Suppressor macrophage treated with lipopolysaccharide for 1 hour (primary cell): ENCODE data around the gene ANKRD63.

ENCODE experiments used
- DNase-seq, 3 donors: peaks; one replicate each; pipeline ENCODE4 v3.0.0-alpha.2; 2020 to 2022

ANKRD63 gene

DNA sequence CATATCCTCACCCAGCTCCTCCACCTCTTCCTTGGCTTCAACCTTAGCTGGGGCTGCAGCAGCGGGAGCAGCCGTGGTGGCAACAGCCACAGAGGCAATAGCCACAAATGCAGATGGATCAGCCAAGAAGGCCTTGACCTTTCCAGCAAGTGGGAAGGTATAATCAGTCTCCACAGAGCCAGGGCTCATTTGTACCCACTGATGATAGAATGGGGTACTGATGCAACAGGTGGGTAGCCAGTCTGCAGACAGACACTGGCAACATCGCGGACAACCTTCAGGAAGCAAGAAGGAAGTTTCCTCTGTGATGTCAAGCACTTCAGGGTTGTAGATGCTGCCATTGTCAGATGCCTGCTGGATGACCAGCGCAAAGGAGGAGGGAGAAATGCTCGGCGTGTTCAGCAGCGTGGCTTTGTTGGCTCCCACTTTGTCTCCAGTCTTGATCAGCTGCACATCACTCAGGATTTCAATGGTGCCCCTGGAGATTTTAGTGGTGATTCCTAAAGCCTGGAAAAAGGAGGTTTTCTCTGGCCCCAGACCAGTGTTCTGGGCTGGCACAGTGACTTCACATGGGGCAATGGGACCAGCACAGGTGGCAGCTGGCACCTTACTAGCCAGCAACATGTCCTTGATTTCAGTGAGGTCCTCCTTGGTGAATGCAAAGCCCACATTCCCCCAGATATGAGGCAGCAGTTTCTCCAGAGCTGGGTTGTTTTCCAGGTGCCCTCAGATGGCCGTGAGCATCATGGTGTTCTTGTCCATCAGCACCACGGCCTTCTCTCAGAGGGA is 29.7 kb upstream of the ANKRD63 start:
- DNase-seq, result no peak

GRCh38 chr15:40310993-40311392 is 28.1 kb upstream of the ANKRD63 start:
- no peak for DNase-seq

DNA sequence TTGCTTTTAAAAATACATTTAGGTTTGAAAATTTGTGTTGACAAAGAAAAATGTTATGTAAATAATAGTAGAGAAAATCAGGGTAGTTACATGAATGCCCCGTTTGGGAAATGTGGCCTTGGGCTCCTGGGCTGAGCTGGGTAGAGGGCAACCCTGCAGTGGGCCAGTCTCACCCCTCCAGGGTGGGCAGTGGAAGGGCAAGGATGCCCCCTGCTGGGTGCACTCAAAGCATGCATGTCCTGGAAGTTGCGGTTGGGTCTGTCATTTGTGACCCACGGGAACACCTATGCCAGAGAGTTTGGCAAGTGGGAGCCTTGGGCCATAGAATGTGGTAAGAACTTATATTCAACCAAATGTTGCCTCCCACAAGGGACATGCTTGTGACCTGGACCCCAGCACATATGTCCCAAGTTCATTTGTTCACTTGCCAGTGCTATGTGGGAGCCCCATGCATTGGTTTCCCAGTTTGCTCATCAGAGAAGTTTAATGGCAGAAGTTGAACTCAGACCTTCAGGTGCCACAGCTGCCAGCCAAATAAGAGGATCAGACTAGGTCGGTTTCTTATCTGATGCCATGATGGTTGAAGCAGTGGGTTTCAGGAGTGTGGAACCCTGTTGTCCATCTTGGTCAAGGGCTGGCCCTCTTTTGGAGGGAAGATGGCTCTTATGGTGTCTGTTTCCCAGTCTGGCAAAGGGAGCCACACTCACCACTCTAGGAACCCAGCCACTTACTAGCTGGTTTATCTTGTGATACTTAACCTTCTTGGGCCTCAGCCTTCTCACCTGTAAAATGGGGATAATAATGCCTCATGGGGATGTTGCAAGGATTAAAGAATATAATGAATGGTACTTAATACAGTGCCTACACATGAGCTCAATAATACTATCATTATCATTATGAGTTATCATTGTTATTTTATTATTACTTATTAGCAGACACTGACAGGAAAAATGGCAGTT is 27.4 kb upstream of the ANKRD63 start:
- DNase-seq, result peak; percentile 76 to 83 (median 77)

DNA sequence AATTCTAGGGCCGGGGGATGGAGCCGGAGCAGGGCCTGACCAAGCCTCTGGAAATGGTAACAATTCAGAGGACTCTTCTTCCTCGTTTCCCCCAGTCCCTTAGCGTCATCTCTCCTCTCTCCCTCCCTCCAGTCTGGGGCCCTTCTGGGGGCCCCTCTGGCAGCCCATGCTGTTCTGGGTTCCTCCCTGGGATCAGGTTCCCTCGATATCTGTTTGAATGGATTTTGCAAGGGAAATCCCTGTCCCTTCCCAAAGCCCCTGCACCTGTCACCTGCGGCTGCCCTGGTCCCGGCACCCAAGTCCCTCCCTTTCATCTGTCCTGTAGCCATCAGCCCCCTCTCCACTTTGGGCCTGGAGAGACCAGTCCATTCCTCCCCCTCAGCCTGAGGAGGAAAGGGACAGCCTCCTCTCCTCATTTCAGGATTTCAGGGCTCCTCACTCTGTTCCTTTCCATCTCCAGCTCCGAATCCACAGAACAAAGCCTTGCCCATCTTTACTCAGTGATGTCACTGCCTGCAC is 26.5 kb upstream of the ANKRD63 start:
- DNase-seq, result no peak

DNA sequence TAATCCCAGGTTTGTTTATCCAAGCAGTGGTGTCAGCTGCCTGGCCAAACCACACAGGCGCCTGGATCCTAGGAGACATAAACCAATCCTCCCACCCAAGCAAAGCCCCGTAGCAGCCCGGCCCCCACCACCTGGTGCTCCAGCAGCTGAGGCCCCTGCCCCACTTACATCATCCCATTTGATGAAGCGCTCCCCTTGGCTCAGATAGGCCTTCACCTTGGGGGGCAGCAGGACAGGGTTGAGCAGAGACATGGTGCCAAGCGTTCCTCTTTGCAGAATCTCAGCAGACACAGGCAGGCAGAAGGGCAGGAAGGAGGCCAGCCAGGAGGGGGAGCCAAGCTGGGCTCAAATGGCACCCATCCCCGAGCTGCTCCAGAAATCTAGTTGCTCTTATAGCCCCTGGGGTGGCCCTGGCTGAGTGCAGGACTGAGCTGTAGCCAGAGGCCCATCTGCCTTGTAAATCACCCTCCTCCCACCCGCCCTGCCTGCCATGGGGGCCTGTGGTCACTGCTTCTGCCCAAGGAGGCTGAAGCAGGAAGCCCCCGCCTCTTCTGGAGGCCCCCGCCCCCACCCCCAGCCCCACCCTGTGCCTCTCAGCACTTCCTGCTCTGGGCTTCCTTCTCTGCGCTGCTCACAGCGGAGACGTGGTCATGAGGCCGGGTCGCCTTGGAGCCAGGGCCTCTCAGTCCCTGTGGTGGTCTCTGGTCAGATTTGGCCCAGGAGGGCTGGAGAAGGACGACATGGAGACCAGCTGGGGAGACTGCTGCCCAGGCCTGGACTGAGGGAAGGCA is 24.8 kb upstream of the ANKRD63 start, which contains the start of gene PLCB2:
PLCB2 (minus strand) TSS at position 515 of the 791 bp plus-strand sequence; CDS start at position 252, 263 bp downstream.
- DNase-seq, result peak; percentile 72 to 84 (median 75)

GRCh38 chr15:40306908-40307307 is 24.0 kb upstream of the ANKRD63 start:
- DNase-seq, result peak in 1 of 3 donors; percentile 36

DNA sequence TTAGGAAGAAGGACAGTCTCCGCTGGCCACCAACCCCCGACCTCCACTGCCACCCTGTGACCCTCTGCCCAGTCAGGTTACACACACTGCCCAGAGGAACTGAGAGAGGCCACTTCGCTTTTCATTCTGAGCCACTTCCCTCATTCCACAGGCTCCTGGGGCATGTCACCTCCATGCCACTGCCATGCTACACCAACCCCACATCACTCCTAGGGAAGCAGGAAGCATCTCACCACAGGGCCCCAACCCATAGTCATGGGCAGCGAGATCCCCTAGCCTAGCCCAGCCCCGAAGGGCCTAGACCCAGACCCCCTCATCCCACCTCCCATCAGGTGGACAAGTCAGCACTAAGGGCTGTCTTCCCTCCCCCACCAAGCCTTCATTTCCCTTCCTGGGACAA is 23.5 kb upstream of the ANKRD63 start:
- peak; percentile 48 to 58 (median 56) for DNase-seq

DNA sequence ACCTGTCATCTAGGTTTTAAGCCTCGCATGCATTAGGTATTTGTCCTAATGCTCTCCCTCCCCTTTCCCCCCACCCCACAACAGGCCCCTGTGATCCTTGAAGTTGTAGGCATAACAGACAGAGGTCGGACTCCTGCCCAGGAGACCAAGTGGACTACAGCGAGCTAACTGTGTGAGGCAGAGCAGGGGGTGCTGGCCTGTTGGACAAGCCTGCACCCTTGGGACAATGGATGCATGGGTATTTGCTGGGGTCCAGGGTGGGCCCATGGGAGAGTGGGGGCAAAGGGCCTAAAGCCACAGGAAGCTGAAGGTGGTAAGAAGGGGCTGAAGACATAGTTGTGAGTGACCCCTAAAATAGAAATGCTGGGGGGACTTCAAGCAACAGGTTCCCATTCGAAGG is 22.4 kb upstream of the ANKRD63 start:
- no peak for DNase-seq

DNA sequence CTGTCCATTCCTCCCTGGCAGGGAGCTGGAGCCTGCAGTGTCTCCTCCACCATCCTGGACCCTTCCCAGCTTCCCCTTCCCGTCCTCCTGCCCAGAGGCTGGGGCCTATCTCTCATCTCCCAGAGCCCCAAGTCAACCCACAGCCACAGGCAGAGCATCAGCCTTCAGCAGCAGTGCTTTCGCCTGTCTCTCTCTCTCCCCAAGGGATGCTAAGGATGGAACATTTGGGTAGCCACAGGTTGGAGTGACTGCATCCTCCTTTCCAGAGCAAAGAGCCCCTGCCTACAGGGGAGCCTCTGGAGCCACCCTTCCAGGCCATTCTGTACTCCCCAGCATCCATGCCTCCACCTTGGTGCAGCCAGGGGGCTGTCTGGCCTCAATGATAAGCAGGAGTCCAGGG is 20.7 kb upstream of the ANKRD63 start:
- no peak for DNase-seq

- DNase-seq, result no peak
Observed at GRCh38 chr15:40302981-40303380, 20.1 kb upstream of the ANKRD63 start.

GRCh38 chr15:40302288-40302886 is 19.5 kb upstream of the ANKRD63 start:
- DNase-seq, result no peak

- DNase-seq, result peak in 1 of 3 donors; percentile 47
Observed at GRCh38 chr15:40301467-40302179, 18.8 kb upstream of the ANKRD63 start.

DNA sequence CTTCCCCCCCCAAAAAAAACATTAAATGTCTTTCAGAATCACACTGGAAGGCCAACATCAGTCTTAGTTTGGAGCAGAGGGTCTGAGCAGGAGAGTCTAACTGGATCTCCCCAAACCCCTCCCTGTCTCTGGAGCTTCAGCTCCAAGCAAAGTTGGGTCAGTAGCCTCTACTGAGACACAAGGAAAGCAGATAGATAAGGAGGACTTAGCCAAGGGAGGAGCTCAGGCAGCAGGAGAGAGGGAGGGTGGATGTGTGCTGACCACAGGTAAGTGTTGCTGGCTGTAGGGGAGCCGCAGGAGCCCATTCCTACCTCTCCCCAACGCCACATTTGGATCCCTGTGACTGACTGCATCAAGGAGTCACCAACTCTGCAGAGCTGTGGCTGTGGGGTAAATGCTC is 17.9 kb upstream of the ANKRD63 start:
- no peak for DNase-seq

GRCh38 chr15:40300367-40300766 is 17.5 kb upstream of the ANKRD63 start:
- DNase-seq, result no peak

- DNase-seq, result no peak
Observed at GRCh38 chr15:40298216-40298935, 15.5 kb upstream of the ANKRD63 start.

DNA sequence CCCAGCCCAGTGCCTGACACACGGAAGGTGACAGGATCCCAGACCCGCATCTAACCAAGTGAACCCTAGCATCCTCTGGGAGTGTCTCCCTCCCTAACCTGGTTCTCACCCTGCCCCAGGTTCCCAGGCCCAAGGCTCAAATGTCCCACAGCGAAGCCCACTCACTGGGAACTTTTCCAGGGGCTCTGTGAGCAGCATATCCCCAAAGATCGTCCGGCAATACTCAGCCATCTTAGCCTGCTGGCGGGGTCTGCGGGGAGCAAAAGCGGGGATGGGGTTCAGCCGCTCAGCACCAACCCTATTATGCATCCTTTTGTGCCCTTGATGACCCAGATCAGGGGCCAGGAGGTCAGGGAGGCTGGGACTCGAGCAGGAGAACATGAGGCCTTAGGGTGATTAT is 14.5 kb upstream of the ANKRD63 start:
- no peak for DNase-seq

- no peak for DNase-seq
Observed at GRCh38 chr15:40296561-40297230, 13.8 kb upstream of the ANKRD63 start.

- DNase-seq, result no peak
Observed at GRCh38 chr15:40295877-40296560, 13.2 kb upstream of the ANKRD63 start.

DNA sequence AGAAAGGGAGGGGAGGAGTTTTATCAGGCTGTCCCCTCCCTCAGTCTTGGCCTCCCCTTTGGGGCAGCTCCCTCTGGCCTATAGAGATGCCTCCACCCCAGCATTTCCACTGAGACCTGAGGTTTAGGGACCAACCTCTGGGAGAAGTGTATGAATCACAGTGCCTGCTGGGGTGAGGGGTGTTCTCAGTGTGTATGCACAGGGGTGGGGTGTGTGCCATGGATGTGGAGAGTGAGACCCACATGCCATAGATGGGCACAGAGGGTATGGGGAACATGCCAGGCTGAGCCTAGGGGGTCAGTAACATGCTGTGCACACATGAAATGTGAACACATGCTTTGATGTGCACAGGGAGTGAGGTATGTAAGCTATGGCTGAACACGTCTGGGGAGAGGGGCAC is 12.4 kb upstream of the ANKRD63 start:
- no peak for DNase-seq
